HG03575 (cell line): ENCODE results near the gene ZNF556.
"Not testable (repeated sequence)": the region's sequence is repeated elsewhere in the genome, so short reads cannot be mapped to it uniquely, and the experiment has no call there.

ENCODE experiments used
- ATAC-seq: cut with Tn5 transposase; IDR thresholded peaks from one replicate; pipeline ENCODE4 v1.9.1; 2021; ENCODE audit not compliant: unreplicated experiment, insufficient number of reproducible peaks, low FRiP score; ENCODE audit errors: extremely low read depth

ZNF556 gene

DNA sequence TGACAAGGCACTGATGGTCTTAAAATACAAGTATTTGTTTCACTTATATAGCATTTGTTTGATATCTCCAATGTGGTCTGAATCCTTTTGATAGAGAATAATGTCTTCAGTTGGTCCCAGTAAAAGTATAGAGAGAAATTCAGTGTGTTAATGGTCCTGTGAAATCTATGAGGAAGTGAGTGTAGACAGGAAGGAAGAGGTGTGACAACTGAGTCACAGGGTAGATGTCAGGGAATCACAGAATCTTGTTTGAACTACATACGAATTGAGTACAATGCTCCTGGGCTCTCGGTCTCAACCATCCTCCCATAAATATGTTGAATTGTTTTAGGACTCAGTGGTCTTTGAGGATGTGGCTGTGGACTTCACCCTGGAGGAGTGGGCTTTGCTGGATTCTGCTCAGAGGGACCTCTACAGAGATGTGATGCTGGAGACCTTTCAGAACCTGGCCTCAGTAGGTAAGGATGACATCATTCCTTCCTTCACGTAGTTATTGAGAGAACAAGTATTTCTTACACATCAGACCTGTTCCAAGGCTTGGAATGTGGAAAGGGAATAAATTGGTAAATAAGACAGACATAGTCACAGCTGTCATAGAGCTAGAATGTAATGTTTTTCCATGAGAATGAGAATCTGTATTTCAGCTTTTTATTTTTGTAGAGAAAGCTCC is 16.7 kb upstream of the ZNF556 start:
- no peak for ATAC-seq

DNA sequence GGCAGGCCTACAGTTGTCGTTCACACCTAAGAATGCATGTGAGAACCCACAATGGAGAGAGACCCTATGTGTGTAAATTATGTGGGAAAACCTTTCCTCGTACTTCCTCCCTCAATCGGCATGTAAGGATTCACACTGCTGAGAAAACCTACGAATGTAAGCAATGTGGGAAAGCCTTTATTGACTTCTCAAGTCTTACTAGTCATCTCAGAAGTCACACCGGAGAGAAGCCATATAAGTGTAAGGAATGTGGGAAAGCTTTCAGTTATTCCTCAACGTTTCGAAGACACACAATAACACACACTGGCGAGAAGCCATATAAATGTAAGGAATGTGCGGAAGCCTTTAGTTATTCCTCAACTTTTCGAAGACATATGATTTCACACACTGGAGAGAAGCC is 14.5 kb upstream of the ZNF556 start:
- ATAC-seq = no peak

DNA sequence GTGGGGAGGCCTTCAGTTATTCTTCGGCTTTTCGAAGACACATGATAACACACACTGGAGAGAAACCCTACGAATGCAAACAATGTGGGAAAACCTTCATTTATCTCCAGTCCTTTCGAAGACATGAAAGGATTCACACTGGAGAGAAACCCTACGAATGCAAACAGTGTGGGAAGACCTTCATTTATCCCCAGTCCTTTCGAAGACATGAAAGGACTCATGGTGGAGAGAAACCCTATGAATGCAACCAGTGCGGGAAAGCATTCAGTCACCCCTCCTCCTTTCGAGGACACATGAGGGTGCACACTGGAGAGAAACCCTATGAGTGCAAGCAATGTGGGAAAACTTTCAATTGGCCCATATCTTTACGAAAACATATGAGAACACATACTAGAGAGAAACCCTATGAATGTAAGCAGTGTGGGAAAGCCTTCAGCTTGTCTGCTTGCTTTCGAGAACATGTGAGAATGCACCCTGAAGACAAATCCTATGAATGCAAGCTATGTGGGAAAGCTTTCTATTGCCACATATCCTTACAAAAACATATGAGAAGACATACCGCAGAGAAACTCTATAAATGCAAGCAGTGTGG is 14.0 kb upstream of the ZNF556 start:
- no peak for ATAC-seq

DNA sequence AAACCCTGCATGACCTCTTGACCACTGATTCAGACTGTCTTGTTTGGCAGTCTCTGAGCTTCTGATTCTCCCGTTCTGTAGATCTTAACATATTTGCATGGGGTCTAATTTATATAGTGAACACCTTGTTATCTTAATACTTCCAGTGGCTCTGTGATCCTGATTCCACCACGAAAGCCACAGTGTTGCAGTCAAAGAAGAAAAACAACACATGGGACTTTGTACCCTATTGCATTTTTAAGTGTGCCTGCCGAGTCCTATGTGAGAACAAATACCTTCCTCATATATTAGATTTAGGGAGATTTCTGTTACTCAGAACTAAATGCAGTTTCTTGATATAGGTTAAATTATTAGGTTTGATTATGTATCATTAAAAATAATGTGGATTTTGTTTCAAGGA is 12.3 kb upstream of the ZNF556 start:
- no peak for ATAC-seq

DNA sequence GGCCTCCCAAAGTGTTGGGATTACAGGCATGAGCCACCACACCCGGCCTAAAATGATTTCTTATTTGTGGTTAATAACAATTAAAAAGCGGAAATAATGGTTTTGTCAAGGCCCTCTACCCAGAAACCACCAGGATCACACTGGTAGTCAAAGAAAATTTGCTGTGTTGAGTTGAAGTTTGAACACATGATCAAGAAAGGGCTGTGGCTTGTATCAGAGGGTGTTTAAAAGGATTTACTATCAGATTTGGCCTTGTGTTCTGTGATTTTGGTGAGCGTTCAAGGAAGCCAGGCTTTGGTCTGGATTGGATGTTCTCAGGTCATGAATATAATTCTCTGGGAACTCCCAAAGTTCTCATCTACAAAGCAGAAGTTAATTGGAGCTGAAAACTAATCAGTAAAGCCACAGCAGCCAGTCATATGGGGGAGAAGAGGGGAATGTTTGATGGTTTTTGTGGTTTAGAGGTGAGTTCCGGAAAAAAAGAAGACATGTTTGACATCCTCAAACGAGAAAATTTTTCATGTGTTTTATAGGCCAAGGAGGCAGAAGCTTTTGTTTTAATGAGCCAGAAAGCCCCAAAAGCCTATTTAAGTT is 10.6 kb upstream of the ZNF556 start:
- ATAC-seq = no peak

DNA sequence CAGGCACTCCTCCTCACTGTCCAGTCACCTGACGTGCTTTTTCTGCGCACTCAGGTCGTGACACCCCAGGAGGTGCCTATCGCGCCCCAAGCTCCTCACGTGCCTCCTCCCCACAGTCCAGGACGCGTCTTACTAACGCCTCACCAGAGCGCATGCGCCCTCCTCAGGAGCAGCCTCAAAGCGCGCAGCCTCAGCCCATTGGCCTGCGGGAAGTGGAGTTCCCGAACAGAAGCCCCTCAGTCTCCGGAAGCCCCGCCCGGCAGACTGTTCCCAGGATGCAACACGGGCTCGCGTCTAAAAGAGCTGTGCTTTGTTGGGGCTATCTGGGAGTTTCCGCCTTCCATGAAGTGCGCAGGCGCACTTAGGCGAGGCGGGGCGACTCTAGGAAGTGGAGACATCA is 8.3 kb upstream of the ZNF556 start:
- no peak for ATAC-seq

DNA sequence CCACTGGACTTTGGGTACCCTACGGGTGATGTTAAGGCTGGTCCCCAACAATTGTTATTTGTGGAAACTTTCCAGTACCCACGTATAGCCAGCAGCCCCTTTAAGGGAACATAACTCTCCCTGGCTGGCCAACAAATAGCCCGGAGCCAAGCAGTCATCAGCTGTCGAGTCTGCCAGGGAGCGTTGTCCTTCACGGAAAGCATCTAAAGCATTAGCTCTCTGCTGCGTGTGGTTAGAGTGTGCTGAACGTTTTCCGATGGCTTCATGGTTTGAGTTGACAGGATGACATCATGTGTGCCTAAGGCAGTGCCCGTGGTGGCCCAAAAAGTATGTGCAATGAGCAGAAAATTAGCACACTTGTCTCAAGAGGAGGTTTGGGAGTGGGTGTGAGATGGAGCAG is 3.3 kb upstream of the ZNF556 start:
- no peak for ATAC-seq

DNA sequence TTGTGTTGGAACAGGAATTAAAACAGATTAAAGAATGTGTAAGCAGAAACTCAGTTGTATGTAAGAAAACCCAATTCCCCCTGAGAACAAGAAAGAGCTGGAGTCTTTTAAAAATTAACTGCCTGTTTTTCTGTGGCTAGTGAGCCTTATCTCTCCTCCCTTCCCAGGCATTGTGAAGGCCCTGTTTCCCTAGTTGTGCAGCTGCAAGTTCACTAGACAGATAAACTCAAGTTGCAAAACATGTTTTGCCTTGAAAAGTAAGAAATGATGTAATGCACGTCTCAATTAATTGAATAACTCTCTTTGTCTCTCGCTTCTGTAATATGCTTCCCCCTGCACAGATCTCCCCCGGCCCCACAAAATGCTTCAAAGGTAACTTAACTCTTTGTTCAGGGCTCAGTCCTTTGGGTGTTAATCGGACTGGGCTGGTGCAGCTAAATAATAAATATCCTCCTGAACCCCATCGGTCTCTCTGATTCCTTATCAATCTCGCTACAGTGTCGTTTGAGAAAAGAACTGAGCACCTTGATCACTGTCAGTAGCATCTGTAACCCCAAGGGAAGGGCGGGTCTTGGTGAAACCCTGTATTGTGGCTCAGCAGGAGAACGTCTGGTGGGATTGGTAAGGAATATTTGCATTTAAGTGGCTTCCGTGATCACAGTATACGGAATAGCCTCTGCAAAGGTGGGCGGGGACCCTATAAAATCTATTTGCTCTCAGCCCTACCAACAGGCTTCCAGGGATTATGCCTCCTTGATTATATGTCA is 1.6 kb upstream of the ZNF556 start:
- no peak for ATAC-seq

DNA sequence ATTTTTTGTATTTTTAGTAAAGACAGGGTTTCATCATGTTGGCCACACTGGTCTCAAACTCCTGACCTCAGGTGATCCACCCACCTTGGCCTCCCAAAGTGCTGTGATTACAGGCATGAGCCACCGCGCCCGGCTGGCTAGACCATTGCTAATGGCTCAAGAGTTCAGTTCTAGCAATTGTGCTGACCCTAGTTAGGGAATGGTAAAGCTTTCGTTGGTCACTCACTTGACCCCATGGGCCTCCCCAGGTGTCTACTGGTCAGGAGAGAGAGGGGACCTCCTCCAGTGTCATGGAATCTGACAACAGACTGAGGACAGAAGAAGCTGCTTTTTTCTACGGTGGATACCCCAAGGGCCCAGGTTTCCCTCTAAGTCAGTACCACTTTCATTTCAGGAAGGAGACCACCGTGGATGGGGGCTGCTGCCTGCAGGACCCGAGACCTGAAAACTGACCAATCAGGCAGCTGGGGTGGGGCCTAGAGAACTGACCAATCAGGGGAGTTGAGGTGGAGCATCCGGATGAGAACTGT is 575 bp upstream of the ZNF556 start:
- ATAC-seq = no peak

DNA sequence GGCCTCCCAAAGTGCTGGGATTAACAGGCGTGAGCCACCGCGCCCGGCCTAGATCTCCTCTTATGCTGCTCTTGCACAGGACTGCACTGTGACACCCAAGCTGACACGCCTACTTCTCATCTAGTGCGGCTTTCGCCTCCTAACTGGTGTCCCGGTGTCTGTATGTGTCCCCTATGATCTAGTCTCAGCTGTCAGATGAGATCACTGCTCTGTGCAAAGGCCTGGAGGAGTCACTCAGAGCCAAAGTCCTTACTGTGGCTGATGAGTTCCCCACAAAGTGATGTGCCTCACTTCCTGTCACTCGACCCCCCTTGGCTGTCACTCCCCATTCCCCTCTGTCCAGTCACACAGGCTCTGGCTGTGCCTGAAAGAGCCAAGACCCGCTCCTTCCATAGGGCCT is 2.5 kb downstream of the ZNF556 start:
- no peak for ATAC-seq

DNA sequence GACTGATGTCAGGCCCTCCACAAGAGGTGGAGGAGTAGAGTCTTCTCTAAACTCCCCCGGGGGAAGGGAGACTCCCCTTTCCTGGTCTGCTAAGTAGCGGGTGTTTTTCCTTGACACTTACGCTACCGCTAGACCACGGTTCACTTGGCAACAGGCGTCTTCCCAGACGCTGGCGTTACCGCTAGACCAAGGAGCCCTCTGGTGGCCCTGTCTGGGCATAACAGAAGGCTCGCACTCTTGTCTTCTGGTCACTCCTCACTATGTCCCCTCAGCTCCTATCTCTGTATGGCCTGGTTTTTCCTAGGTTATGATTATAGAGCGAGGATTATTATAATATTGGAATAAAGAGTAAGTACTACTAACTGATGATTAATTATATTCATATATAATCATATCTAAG is 5.0 kb downstream of the ZNF556 start:
- not testable (repeated sequence) for ATAC-seq

DNA sequence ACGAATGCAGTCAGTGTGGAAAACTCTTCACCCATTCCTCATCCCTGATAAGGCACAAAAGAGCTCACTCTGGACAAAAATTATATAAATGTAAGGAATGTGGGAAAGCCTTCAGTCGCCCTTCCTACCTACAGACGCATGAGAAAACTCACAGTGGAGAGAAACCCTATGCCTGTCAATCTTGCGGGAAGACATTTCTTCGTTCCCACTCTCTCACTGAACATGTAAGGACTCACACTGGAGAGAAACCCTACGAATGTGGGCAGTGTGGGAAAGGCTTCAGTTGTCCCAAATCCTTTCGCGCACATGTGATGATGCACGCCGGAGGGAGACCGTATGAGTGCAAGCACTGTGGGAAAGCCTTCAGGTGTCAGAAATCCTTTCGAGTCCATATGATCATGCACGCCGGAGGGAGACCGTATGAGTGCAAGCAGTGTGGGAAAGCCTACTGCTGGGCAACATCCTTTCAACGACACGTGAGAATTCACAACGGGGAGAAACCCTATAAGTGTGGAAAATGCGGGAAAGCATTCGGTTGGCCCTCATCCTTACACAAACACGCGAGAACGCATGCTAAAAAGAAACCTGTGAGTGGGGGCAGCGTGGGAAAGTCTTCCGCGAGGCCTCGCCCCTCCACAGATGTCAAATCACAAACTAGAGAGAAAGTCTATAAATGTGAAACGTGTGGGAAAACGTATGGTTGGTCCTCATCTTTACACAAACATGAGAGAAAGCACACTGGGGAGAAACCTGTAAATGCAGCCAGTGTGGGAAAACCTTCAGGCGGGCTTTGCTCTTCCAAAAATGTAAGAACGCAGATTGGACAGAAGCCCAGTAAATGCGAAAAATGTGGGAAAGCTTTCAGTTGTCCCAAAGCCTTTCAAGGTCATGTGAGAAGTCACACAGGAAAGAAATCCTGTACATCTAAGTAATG is 10.5 kb downstream of the ZNF556 start:
- ATAC-seq = no peak

DNA sequence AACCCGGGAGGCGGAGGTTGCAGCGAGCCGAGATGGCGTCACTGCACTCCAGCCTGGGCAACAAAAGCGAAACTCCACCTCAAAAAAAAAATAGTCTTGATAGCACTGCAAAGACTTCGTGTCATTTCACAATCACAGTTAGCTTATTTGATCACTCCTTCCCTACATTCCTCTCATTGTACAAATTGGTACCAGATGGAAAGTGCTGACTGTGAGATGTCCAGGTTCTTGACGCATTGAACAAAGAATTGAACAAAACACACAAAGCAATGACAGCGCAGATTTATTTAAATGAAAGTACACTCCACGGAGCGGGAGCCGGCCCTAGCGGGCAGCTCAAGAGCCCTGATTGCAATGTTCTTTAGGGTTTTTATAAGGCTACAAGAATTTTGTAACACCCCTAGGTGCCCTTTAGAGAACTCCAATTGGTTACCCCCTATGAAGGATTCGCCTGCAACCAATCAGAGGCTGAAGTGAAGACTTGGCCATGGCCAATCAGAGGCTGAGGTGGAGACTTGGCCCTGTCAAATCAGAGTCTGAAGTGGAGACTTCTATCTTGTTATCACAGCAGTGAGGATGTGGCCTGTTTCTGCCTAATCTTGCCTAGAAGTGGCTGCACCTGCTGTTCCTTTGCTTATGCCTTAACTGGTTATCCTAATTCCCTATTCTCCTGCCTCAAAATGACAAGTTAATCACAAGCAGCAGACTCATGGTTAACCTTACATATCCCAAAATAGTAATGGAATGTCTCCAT is 16.7 kb downstream of the ZNF556 start:
- ATAC-seq = no peak

DNA sequence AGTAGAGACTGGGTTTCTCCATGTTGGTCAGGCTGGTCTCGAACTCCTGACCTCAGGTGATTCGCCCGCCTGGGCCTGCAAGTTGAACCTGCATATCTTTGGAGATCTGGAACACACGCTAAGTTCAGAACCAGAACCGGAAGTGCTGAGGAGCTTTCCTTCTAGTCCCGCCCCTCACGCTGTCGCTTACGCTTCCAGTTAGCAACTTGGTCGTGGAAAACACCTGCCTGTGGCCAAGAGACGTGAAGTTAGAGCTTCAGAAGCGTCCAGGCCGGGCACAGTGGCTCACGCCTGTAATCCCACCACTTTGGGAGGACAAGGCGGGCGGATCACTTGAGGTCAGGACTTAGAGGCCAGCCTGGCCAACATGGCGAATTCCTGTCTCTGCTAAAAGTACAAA is 18.6 kb downstream of the ZNF556 start:
- no peak for ATAC-seq

DNA sequence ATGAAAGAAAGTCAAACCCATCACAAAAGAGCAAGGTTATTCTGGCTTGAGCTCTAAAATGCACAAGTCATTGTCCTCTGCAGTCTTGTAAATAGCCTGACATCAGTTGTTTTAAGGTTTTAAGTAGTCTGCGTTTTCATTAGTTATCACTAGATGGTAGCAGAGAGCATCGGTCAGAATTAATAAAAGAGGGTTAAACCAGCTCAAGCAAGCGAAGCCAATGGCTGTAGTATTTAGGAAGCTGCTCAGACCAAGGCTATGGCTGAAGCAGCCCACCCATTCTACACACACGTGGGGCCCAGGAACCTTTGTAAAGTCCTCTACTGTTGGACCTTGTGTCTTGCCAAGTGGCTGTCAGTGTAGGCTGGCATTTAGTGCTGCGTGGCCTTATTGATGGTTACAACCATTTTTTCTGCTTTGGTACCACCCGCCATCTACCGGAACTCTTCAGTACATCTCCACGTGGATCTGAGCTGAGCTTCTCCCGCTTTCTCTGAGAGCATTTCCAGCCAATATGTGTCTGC is 20.3 kb downstream of the ZNF556 start:
- ATAC-seq = no peak

DNA sequence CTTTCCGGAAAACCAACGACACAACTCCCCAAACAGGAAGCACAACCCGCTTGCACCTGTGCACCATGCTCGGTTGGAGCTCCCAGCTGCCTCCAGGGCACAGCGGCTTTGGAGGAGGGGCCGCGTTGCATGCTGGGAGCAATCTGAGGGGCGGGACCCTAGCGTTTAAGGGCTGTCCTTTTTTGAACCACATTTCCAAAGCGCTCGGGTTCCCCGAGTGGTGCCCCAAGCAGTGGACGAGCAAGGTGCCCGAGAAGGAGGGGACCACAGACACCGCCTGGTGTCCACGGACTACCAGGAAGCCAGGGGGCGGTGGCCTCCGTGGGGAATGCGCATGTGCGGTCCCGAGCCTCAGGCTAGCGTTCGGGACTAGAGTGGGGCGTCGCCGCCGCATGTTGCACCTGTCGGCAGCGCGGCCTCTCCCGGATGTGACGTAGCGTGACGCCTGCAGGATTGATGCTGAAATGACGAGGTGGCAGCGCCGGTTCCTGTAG is 21.6 kb downstream of the ZNF556 start:
- ATAC-seq = no peak

DNA sequence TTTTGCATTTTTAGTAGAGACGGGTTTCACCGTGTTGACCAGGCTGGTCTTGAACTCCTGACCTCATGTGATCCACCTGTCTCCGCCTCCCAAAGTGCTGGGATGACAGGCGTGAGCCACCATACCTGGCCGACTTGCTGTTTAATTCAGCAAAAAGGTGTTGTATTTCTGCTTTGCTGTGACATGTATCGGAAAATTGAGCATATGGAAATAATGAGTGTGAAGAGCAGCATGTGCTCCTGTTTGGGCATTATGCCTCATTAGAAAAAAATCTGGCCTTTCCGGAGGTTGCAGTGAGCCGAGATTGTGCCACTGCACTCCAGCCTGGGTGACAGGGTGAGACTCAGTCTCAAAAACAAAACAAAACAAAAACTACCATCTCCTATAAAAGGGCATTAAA is 23.4 kb downstream of the ZNF556 start:
- not testable (repeated sequence) for ATAC-seq

DNA sequence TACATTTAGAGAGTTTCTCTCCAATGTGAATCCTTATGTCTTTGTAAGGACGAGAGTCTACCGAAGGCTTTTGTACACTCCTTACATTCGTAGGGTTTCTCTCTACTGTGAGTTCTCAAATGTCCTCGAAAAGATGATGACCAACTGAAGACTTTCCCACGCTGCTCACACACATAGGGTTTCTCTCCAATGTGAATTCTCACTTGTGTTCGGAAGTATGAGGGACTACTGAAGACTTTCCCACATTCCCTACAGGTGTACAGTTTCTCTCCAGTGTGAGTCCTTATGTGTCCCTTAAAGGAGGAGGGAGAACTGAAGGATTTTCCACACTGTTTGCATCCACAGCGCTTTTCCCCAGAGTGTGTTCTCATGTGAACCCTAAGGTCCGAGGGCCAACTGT is 29.6 kb downstream of the ZNF556 start:
- ATAC-seq = no peak
